GM12873 (cell line): ENCODE data around the gene SLC35F3.

Experiments
- CTCF ChIP-seq: IDR thresholded peaks from 2 replicates; pipeline ENCODE4 v1.5.1; 2012; ENCODE audit warnings: low read depth, mild to moderate bottlenecking, moderate library complexity, low read length, control low read depth; ENCODE audit not compliant: insufficient read depth; ENCODE audit errors: missing control alignments

Gene SLC35F3

DNA sequence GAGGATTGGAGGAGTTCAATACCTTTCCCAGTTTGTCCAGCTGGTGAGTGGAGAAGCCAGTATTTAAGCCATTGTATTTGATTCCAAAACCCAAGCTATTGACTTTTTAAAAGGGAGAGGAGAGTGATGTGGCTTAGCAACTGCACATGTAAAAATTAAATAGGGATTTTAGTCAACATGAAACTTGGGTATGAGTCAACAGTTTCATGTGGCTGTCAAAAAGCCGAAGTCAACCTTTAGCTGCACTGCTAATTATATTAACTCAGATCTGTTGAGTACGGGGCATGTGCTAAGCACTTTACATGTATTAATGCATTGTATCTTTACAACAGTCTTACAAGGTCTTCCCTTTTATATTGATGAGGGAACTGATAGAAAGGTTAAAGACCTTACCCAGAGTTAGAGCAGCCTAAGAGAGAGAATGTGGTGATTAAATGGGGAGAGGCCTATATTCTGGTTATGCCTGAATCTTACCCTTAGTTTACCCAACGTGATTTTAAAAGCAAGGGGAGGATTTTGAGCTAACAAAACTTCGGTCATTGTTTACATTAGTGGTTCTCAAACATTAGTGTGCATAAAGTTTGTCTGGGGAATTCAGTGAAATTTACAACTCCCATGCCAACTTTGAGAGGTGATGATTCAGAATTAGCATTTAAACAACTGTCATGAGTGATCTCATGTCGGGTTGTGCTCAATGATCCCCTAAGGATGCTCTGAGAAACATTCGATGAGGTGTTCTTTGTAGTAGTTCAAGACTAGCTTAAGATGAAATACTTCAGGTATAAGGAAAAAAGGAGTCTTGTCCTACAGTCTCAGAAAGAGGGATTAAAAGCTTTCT, 6.9 kb upstream of the SLC35F3 start:
- no peak for TF ChIP-seq CTCF

DNA sequence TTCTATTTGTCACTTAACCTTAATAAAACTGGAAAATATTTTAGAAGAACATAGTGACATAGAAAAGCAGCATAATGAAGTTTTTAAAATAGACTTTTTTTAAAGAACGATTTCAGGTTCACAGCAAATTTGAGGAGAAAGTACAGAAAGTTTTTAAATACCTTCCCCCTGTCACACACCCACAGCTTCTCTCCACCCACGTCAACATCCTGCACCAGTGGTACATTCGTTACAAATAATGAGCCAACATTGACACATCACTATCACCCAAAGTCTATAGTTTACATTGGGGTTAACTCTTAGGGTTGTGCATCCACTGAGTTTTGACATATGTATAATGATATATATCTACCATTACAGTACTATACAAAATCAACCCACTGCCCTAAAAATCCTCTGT, 3.0 kb upstream of the SLC35F3 start:
- no peak for TF ChIP-seq CTCF

- no peak for TF ChIP-seq CTCF
Observed at GRCh38 chr1:233905416-233906051, 1.1 kb downstream of the SLC35F3 start.

- no peak for TF ChIP-seq CTCF
Observed at GRCh38 chr1:233907151-233907550, 2.7 kb downstream of the SLC35F3 start.

DNA sequence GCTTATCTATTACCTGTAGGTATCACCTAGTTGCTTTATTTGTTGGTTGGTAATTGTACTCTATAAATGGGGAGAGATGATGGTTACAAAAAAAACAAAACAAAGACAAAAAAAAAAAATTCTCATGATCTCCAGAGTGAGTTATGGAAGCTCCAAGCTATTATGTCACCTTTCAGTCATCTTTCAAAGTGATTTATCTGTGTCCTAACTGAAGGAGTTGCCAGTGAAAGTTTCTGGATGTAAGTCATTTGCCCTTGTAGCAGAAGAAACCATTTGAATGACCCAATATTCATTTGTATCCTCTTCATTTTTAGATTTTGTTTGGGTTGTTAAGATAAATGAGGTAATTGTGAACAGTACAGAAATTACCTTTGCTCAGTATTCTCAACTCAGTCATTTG, 3.6 kb downstream of the SLC35F3 start:
- no peak for TF ChIP-seq CTCF

- no peak for TF ChIP-seq CTCF
Observed at GRCh38 chr1:233909195-233909594, 4.7 kb downstream of the SLC35F3 start.

DNA sequence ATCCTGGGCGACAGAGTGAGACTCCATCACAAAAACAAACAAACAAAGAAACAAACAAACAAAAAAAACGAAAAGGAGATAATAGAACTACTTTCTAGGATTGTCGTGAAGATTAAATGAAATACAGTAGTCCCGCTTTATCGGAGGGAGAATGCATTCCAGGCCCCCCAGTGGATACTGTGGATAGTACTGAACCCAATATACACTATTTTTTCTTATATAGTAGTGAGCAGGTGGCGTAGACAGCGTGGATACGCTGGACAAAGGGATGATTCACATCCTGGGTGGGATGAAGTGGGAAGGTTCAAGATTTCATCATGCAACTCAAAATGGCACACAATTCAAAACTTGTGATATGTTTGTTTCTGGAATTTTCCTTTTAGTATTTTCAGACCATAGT, 8.0 kb downstream of the SLC35F3 start:
- no peak for TF ChIP-seq CTCF
